HepG2 (cell line): ENCODE data around the gene ATG13. TPM values are rescaled to one million over a fixed set of nuclear protein-coding genes. Genes with fewer than 3 reads are reported as not detected.
A peak's percentile ranks its signal among the peaks of the same experiment; 100 is the strongest.

Experiments used
- EED ChIP-seq: sonication (generic); formaldehyde crosslinking; IDR thresholded peaks from 2 replicates; pipeline ENCODE4 v1.5.0; 2020; ENCODE audit warnings: mild to moderate bottlenecking, missing genetic modification reagents
- MBD4 ChIP-seq: IDR thresholded peaks from 2 replicates; pipeline ENCODE4 v1.6.1; 2012; ENCODE audit warnings: low read length, inconsistent platforms, borderline replicate concordance
- SALL1 ChIP-seq: sonication (generic); formaldehyde crosslinking; IDR thresholded peaks from 2 replicates; pipeline ENCODE4 v1.8.0; 2022; ENCODE audit warnings: mild to moderate bottlenecking, missing genetic modification reagents
- SP4 ChIP-seq: sonication (generic); formaldehyde crosslinking; IDR thresholded peaks from 2 replicates; pipeline ENCODE4 v1.8.1; 2023; ENCODE audit warnings: mild to moderate bottlenecking, missing genetic modification reagents
- ZNF136 ChIP-seq: sonication (generic); formaldehyde crosslinking; IDR thresholded peaks from 2 replicates; pipeline ENCODE4 v1.8.1; 2022; ENCODE audit warnings: low read depth, mild to moderate bottlenecking, moderate library complexity, missing genetic modification reagents
- ZNF558 ChIP-seq: sonication (generic); formaldehyde crosslinking; IDR thresholded peaks from 2 replicates; pipeline ENCODE4 v1.9.0; 2022; ENCODE audit warnings: mild to moderate bottlenecking, missing genetic modification reagents, borderline replicate concordance
- polyA plus RNA-seq, 8 experiments: library from polyadenylated mRNA; depleted of rRNA in 3 of 8; stranded (reverse) in 7 of 8; unstranded in 1 of 8; fragments of >200 nt; fragmentation: Illumina TruSeq in 4 of 8; extraction: Trizol in 4 of 8; gene quantifications; 2 replicates each; pipeline versions ENCODE4 v1.2.1 to v1.2.3, GENCODE V29; 2011 to 2016; ENCODE audit warnings: low read depth in 4 of 8, missing spikeins in 1 of 8, mixed read lengths in 1 of 8; ENCODE audit not compliant: insufficient read depth in 1 of 8
- total RNA-seq, 5 experiments: library from RNA; depleted of rRNA; stranded (reverse); fragments of >200 nt; fragmentation: Illumina TruSeq; extraction: Trizol; gene quantifications; 2 replicates each; pipeline ENCODE4 v1.2.3, GENCODE V29; 2016; ENCODE audit warnings: low read depth in 1 of 5
- TF ChIP-seq, protein P1 (sequence below): sonication (generic); formaldehyde crosslinking; IDR thresholded peaks from 2 replicates; pipeline ENCODE4 v1.4.0; 2020; ENCODE audit warnings: low read depth, missing genetic modification reagents
- TF ChIP-seq, protein P2 (sequence below): sonication (generic); formaldehyde crosslinking; IDR thresholded peaks from 2 replicates; pipeline ENCODE4 v1.5.1; 2020; ENCODE audit warnings: missing genetic modification reagents, mild to moderate bottlenecking, borderline replicate concordance
- TF ChIP-seq, protein P3 (sequence below): sonication (generic); formaldehyde crosslinking; IDR thresholded peaks from 2 replicates; pipeline ENCODE4 v1.4.0; 2020; ENCODE audit warnings: missing genetic modification reagents, borderline replicate concordance
- TF ChIP-seq, protein P4 (sequence below): IDR thresholded peaks from 2 replicates; pipeline ENCODE4 v1.6.1; 2012; ENCODE audit warnings: low read depth, low read length, improper control_type of control experiment
- TF ChIP-seq, protein P5 (sequence below): sonication (generic); formaldehyde crosslinking; IDR thresholded peaks from 2 replicates; pipeline ENCODE4 v1.4.0; 2020; ENCODE audit warnings: mild to moderate bottlenecking, missing genetic modification reagents

The ATG13 gene
- total and polyA plus RNA-seq, 2 of the 13 experiments (the other 11 are each of a cell fraction or from before 2014, with no cell fraction given) = 55.0 to 77.3 TPM

DNA sequence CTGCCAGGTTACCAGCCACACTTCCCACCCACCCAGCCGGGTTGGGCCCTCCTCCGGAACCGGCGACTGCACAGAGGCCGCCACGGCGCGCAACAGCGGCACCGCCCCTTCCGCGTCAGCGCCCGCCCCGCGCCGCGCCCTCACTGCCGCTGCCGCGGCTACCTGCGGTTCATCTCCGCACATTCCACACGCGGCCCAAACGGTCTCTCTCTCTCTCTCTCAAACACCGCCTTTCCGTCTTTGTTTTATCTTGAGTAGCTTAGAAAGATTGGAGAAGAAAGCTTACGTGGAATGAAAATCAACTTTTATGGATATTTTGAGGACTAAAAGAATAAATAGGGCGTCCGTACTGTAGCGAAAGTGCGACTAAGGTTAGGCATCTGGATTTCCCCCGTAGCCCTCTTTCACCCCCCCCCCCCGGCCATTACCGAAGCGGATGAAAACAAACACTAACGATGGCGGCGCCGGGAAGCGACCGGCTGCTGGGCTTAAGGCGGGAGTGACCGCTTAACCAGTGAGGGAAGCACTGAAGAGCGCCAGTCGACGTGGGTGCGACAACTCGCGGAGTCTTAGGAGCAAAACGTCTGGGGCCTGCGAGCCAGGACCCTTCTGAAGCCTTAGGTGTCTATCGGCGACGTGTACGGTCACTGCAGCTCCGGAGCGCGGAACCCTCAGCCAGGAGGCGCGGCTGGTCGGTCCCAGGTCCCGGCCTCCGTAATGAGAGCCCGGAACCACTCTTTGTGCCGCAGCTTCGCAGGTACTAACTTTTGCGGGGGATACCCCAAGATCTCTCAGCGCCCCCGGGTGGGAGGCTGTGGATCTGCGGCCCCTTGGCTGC, at the start of gene ATG13, which contains the start of gene HARBI1 (continued):
- TF ChIP-seq, protein P1, sequence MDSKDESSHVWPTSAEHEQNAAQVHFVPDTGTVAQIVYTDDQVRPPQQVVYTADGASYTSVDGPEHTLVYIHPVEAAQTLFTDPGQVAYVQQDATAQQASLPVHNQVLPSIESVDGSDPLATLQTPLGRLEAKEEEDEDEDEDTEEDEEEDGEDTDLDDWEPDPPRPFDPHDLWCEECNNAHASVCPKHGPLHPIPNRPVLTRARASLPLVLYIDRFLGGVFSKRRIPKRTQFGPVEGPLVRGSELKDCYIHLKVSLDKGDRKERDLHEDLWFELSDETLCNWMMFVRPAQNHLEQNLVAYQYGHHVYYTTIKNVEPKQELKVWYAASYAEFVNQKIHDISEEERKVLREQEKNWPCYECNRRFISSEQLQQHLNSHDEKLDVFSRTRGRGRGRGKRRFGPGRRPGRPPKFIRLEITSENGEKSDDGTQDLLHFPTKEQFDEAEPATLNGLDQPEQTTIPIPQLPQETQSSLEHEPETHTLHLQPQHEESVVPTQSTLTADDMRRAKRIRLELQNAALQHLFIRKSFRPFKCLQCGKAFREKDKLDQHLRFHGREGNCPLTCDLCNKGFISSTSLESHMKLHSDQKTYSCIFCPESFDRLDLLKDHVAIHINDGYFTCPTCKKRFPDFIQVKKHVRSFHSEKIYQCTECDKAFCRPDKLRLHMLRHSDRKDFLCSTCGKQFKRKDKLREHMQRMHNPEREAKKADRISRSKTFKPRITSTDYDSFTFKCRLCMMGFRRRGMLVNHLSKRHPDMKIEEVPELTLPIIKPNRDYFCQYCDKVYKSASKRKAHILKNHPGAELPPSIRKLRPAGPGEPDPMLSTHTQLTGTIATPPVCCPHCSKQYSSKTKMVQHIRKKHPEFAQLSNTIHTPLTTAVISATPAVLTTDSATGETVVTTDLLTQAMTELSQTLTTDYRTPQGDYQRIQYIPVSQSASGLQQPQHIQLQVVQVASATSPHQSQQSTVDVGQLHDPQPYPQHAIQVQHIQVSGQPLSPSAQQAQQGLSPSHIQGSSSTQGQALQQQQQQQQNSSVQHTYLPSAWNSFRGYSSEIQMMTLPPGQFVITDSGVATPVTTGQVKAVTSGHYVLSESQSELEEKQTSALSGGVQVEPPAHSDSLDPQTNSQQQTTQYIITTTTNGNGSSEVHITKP (CRISPR knock-in tag) = no peak
- TF ChIP-seq SP4 (CRISPR knock-in tag) = peak; percentile 56; the same call in 1 of the 2 replicates
- peak; percentile 82; the same call in 1 of the 2 replicates for TF ChIP-seq EED (CRISPR knock-in tag)
- TF ChIP-seq, protein P2, sequence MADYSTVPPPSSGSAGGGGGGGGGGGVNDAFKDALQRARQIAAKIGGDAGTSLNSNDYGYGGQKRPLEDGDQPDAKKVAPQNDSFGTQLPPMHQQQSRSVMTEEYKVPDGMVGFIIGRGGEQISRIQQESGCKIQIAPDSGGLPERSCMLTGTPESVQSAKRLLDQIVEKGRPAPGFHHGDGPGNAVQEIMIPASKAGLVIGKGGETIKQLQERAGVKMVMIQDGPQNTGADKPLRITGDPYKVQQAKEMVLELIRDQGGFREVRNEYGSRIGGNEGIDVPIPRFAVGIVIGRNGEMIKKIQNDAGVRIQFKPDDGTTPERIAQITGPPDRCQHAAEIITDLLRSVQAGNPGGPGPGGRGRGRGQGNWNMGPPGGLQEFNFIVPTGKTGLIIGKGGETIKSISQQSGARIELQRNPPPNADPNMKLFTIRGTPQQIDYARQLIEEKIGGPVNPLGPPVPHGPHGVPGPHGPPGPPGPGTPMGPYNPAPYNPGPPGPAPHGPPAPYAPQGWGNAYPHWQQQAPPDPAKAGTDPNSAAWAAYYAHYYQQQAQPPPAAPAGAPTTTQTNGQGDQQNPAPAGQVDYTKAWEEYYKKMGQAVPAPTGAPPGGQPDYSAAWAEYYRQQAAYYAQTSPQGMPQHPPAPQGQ = no peak
- TF ChIP-seq, protein P3, sequence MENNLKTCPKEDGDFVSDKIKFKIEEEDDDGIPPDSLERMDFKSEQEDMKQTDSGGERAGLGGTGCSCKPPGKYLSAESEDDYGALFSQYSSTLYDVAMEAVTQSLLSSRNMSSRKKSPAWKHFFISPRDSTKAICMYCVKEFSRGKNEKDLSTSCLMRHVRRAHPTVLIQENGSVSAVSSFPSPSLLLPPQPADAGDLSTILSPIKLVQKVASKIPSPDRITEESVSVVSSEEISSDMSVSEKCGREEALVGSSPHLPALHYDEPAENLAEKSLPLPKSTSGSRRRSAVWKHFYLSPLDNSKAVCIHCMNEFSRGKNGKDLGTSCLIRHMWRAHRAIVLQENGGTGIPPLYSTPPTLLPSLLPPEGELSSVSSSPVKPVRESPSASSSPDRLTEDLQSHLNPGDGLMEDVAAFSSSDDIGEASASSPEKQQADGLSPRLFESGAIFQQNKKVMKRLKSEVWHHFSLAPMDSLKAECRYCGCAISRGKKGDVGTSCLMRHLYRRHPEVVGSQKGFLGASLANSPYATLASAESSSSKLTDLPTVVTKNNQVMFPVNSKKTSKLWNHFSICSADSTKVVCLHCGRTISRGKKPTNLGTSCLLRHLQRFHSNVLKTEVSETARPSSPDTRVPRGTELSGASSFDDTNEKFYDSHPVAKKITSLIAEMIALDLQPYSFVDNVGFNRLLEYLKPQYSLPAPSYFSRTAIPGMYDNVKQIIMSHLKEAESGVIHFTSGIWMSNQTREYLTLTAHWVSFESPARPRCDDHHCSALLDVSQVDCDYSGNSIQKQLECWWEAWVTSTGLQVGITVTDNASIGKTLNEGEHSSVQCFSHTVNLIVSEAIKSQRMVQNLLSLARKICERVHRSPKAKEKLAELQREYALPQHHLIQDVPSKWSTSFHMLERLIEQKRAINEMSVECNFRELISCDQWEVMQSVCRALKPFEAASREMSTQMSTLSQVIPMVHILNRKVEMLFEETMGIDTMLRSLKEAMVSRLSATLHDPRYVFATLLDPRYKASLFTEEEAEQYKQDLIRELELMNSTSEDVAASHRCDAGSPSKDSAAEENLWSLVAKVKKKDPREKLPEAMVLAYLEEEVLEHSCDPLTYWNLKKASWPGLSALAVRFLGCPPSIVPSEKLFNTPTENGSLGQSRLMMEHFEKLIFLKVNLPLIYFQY (CRISPR knock-in tag) = peak; percentile 61; the same call in 1 of the 2 replicates
- TF ChIP-seq ZNF558 = peak; percentile 78; the same call in 1 of the 2 replicates
- no peak for TF ChIP-seq ZNF136 (CRISPR knock-in tag)
- TF ChIP-seq, protein P4, sequence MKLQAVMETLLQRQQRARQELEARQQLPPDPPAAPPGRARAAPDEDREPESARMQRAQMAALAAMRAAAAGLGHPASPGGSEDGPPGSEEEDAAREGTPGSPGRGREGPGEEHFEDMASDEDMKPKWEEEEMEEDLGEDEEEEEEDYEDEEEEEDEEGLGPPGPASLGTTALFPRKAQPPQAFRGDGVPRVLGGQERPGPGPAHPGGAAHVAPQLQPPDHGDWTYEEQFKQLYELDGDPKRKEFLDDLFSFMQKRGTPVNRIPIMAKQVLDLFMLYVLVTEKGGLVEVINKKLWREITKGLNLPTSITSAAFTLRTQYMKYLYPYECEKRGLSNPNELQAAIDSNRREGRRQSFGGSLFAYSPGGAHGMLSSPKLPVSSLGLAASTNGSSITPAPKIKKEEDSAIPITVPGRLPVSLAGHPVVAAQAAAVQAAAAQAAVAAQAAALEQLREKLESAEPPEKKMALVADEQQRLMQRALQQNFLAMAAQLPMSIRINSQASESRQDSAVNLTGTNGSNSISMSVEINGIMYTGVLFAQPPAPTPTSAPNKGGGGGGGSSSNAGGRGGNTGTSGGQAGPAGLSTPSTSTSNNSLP = peak; percentile 29; the same call in 1 of the 2 replicates
- TF ChIP-seq, protein P5, sequence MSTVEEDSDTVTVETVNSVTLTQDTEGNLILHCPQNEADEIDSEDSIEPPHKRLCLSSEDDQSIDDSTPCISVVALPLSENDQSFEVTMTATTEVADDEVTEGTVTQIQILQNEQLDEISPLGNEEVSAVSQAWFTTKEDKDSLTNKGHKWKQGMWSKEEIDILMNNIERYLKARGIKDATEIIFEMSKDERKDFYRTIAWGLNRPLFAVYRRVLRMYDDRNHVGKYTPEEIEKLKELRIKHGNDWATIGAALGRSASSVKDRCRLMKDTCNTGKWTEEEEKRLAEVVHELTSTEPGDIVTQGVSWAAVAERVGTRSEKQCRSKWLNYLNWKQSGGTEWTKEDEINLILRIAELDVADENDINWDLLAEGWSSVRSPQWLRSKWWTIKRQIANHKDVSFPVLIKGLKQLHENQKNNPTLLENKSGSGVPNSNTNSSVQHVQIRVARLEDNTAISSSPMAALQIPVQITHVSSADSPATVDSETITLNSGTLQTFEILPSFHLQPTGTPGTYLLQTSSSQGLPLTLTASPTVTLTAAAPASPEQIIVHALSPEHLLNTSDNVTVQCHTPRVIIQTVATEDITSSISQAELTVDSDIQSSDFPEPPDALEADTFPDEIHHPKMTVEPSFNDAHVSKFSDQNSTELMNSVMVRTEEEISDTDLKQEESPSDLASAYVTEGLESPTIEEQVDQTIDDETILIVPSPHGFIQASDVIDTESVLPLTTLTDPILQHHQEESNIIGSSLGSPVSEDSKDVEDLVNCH (CRISPR knock-in tag) = no peak
- TF ChIP-seq MBD4 = no peak
- peak; percentile 65 for TF ChIP-seq SALL1 (CRISPR knock-in tag)
